Brain microvascular endothelial cell (primary cell): ENCODE measurements around the gene TOMM20.
A peak's percentile ranks its signal among the peaks of the same experiment; 100 is the strongest.

Experiments
- DNase-seq: peaks from one replicate; pipeline ENCODE4 v3.0.0-alpha.2; 2020
- H3K27ac ChIP-seq: fragments of 250-450 bp; sonication (Bioruptor Pico); 2 replicates; pipeline ENCODE4 v1.5.1; 2020; ENCODE audit warnings: mild to moderate bottlenecking, moderate library complexity
- H3K27me3 ChIP-seq: fragments of 250-450 bp; sonication (Bioruptor Pico); replicated peaks from 2 replicates; pipeline ENCODE4 v1.5.1; 2020; ENCODE audit warnings: mild to moderate bottlenecking
- H3K36me3 ChIP-seq: fragments of 250-450 bp; sonication (Bioruptor Pico); replicated peaks from 2 replicates; pipeline ENCODE4 v1.5.1; 2020; ENCODE audit warnings: mild to moderate bottlenecking
- H3K4me3 ChIP-seq: 2 replicates; pipeline ENCODE4 v1.5.1; 2011; ENCODE audit warnings: low read depth, mild to moderate bottlenecking, control low read depth, low read length, moderate library complexity
- in situ Hi-C: cut with HindIII; loops from 2 replicates; pipeline ENCODE4 v1.10.0; 2017; ENCODE audit warnings: low sequenced_read_pairs, low pct_ligation_motif_present
- TF ChIP-seq, protein P1 (sequence below): IDR thresholded peaks from 2 replicates; pipeline ENCODE4 v1.5.1; 2011; ENCODE audit warnings: low read depth, mild to moderate bottlenecking, moderate library complexity, low read length, control low read depth, inconsistent platforms; ENCODE audit errors: missing control alignments

TOMM20 gene

DNA sequence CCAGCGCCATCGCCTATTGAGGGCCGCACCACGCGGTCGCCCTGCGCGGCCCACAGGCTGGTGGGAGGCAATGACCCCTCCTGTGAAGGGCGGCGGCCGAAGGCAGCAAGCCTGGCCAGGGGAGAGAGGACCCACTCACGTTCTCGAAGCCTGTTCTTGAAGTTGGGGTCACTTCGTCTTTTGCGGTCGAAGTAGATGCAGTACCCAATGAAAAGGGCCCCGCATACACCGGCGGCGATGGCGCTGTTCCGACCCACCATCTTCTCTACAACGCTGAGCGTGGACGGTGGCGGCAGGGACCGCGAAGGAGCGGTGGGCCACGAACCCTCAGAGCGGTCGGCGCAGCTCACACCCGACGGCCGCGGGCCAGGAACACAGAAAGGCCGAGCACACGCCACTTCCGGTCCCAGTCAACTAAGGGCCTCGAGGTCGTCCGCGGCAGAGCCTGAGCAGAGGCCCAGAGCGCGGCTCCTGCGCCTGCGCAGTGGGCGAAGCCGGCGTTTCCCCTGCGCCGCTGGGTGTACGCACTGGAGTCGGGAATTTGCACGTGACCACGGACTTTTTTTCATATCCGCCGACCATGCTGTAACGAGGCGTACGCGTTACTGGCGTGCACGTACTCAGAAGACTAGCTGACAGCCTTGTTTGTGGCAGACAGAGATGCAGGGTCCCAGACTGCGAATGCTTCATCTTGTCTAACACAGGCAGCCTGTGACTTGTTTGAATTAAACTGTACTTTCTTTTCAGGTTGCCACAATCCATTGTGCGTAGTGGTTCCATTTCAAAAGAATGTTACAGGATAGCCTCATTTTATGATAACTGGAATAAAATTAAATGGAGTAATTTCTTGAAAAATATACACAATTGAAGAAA lies at the start of gene TOMM20:
Gene TOMM20, minus strand, starts transcription at position 382 of the 873 bp plus-strand sequence. Its CDS starts 122 bp downstream, at position 260.
- peak; percentile 97 for DNase-seq
- Histone ChIP-seq H3K27me3 (no peaks in the 10 kb centered on the region), H3K4me3 (peak within 1 kb of the TSS; percentile 98), H3K36me3 (peaks cover 38% of the 10 kb centered on the region), H3K27ac (peak within 1 kb of the TSS; percentile 94)
- TF ChIP-seq, protein P1, sequence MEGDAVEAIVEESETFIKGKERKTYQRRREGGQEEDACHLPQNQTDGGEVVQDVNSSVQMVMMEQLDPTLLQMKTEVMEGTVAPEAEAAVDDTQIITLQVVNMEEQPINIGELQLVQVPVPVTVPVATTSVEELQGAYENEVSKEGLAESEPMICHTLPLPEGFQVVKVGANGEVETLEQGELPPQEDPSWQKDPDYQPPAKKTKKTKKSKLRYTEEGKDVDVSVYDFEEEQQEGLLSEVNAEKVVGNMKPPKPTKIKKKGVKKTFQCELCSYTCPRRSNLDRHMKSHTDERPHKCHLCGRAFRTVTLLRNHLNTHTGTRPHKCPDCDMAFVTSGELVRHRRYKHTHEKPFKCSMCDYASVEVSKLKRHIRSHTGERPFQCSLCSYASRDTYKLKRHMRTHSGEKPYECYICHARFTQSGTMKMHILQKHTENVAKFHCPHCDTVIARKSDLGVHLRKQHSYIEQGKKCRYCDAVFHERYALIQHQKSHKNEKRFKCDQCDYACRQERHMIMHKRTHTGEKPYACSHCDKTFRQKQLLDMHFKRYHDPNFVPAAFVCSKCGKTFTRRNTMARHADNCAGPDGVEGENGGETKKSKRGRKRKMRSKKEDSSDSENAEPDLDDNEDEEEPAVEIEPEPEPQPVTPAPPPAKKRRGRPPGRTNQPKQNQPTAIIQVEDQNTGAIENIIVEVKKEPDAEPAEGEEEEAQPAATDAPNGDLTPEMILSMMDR: peak; percentile 19
- in situ Hi-C loops: no loop called here

DNA sequence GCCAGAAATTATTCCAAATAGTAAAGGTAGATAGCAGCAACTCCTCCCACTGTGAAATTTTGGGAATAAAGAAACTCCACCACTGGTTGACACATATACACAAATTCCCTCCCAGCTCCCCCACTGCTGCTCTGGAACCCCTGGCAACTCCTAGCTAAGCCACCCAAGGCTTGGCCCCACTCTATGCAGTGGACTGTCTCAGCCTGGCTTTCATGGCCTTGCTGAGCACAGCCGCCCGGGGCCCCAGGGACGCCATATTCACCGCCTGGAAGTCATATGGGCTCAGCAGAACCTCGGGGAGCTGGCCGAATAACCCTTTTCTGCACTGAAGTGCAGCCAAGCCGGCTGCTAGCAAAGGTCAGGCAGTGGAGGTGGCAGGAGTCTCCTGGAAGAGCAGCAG lies 47.8 kb upstream of the TOMM20 start:
- in situ Hi-C loops: no loop called here
- TF ChIP-seq, protein P1: no peak
- H3K27me3 ChIP-seq: no peaks in the 10 kb centered on the region
- H3K27ac ChIP-seq: no peak overlapping the region
- no peak for DNase-seq
- no peak overlapping the region for H3K4me3 ChIP-seq
- H3K36me3 ChIP-seq: peaks cover 48% of the 10 kb centered on the region

DNA sequence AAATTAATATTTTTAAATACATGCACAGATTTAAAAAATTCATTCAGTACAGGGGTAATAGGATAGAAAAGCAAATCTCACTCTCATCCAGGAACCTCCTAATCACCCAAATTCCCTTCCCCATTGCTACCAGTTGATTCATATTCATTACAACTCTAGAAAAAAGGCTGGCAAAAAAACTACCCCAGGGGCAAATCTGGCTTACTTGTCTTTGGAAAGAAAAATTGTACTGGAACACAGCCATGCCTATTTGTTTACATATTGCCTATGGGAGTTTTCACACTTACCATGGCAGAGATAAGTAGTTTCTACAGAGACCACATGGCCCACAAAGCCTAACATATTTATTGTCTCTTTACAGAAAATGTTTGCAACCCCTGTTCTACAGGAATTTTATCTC lies 41.3 kb upstream of the TOMM20 start:
- in situ Hi-C loops: no loop called here
- TF ChIP-seq, protein P1: no peak
- H3K36me3 ChIP-seq: peaks cover 36% of the 10 kb centered on the region
- H3K27ac ChIP-seq: no peak overlapping the region
- no peak overlapping the region for H3K4me3 ChIP-seq
- no peaks in the 10 kb centered on the region for H3K27me3 ChIP-seq
- no peak for DNase-seq

DNA sequence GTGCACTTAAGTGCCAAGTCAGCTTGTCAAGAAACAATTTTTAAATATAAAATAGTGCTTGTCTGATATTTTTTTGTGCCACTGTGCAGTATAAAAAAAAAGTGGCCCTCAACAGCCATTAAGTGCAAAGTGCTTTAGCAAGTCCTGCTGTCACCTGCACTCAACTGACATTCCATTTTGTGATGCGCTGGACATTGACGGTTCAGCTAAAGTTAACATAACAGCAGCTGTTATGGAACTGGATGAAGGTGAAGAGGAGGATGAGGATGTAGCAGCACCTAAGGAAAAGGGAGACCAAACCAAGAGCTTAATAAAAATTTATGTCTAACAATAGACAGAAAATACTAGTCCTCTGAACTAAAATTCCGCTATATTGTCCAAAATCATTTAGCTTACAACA lies 39.7 kb upstream of the TOMM20 start:
- in situ Hi-C loops: no loop called here
- H3K27ac ChIP-seq: no peak overlapping the region
- TF ChIP-seq, protein P1: no peak
- H3K27me3 ChIP-seq: no peaks in the 10 kb centered on the region
- DNase-seq: no peak
- H3K4me3 ChIP-seq: no peak overlapping the region
- H3K36me3 ChIP-seq: peaks cover 23% of the 10 kb centered on the region

DNA sequence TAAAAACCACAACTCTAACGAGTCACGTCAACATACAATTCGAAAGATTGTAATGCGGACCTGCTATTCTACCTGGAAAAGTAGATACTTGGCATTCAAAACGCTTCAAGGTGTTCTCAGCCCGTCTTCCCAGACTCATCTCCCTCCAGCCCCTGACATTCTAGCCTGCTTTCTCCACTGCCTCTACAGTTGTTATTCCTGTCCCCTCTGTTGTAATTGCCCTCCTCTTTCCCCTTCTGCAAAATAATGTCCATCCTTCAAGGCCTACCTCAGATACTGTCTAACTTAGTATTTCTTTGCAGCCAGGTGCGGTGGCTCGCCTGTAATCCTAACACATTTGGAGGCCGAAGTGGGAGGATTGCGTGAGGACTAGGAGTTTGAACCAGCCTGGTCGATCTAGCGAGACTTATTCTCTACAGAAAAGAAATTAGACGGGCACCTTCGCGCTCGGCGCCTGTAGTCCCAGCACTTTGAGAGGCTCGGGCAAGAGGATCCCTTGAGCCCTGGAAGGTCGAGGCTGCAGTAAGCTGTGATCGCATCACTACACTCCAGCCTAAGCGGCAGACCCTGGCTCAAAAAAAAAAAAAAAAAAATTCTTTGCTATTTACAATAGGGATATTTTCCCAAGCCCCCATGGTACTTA lies 33.2 kb upstream of the TOMM20 start:
- no peak overlapping the region for H3K27ac ChIP-seq
- DNase-seq: no peak

More for the DNA sequence above, 33.2 kb upstream of the TOMM20 start:
- peaks cover 17% of the 10 kb centered on the region for H3K36me3 ChIP-seq
- H3K27me3 ChIP-seq: no peaks in the 10 kb centered on the region
- H3K4me3 ChIP-seq: peak overlapping the region; percentile 98
- in situ Hi-C loops: no loop called here
- TF ChIP-seq, protein P1: no peak
